ENCODE results near the gene SARNP. TPM values are rescaled to one million over a fixed set of nuclear protein-coding genes. Genes with fewer than 3 reads are reported as not detected.
A peak's percentile ranks its signal among the peaks of the same experiment; 100 is the strongest.

The SARNP gene
- total RNA-seq, 1 experiment from 2014 or later, result 132 TPM

DNA sequence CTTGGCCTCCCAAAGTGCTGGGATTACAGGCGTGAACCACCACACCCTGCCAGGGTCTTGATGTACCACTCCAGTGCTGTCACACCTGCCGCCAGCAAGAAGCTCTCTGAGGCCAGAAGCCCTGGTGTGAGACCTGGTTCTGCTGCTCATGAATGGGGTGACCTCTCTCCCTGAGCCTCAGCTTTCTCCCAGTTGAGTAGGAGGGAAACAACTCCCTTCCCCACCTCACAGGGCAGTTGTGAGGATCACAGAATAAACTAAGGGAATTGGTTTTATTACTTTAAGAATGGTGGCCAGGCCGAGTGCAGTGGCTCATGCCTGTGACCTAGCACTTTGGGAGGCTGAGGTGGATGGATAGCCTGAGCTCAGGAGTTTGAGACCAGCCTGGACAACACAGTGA lies 82.9 kb downstream of the SARNP start:
- Histone ChIP-seq H3K27ac (no peak overlapping the region), H3K36me3 (no peaks in the 10 kb centered on the region), H3K27me3 (no peaks in the 10 kb centered on the region), H3K9me3 (replicated peaks) (no peaks in the 10 kb centered on the region), H3K4me1 (peaks cover 15% of the 10 kb centered on the region), H3K4me3 (no peak overlapping the region)
- no peak for DNase-seq

DNA sequence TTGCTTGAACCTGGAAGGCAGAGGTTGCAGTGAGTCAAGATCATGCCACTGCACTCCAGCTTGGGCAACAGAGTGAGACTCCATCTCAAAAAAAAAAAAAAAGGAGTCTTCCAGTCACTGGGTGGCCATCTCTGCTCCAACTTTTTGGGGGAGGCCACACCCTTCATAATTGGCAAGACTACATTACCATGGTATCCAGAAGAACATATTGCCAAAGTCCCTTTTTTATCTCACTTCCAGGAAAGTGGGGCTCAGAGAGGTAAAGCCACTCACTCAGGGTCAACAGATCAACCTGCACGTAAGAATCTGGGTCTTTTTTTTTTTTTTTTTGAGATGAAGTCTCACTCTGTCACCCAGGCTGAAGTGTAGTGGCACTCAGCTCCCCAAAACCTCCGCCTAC lies 83.7 kb downstream of the SARNP start:
- no peak for DNase-seq
- Histone ChIP-seq H3K4me1 (peaks cover 15% of the 10 kb centered on the region), H3K27ac (no peak overlapping the region), H3K27me3 (no peaks in the 10 kb centered on the region), H3K36me3 (no peaks in the 10 kb centered on the region), H3K9me3 (replicated peaks) (no peaks in the 10 kb centered on the region), H3K4me3 (no peak overlapping the region)

DNA sequence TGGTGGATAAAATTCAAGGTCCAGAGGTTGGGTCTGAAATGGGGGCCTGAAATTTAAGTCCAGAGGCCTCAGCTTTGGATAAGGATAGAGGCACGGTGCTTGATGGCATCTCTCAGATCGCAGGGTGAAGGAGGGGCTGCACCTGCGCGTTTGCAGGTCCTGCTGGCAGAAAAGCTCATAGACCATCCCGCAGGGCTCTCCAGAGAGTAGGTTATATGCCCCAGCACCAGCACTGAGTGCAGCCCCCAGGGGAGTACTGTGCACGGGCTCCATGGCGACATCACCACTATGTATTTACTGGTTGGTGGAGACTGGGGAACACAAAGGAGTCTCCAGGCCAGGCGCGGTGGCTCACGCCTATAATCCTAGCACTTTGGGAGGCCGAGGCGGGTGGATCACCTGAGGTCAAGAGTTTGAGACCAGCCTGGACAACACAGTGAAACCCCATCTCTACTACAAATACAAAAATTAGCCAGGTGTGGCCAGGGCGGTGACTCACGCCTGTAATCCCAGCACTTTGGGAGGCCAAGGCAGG lies 84.4 kb downstream of the SARNP start:
- no peaks in the 10 kb centered on the region for H3K9me3 ChIP-seq (replicated peaks)
- DNase-seq, result no peak

DNA sequence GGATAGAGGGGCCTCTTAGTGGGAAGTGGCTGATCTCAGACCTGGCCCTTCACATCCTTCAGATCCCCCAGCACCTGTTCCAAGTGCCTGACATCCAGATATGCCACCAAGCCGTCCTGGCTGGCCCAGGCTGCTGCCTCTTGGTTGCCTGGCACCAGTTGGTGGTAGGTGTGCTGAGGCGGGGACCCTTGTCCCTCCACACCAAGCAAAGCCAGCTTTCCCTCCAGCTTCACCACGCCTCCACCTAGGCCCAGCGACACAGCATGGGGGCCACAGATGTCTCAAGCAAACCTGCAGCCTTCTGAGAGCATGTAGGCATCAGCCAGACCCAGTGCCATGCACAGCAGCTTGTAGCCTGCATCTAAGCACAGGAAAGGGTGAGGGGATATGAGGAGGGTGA lies 85.2 kb downstream of the SARNP start:
- Histone ChIP-seq H3K9me3 (replicated peaks) (no peaks in the 10 kb centered on the region), H3K4me1 (peaks cover 11% of the 10 kb centered on the region), H3K27ac (no peak overlapping the region), H3K36me3 (peaks cover under 1% of the 10 kb centered on the region; the same call in 1 of the 2 replicates), H3K4me3 (no peak overlapping the region), H3K27me3 (no peaks in the 10 kb centered on the region)
- no peak for DNase-seq

More for the DNA sequence above, 84.4 kb downstream of the SARNP start:
- Histone ChIP-seq H3K27me3 (no peaks in the 10 kb centered on the region), H3K4me1 (peaks cover 15% of the 10 kb centered on the region), H3K27ac (no peak overlapping the region), H3K36me3 (no peaks in the 10 kb centered on the region), H3K4me3 (no peak overlapping the region)

DNA sequence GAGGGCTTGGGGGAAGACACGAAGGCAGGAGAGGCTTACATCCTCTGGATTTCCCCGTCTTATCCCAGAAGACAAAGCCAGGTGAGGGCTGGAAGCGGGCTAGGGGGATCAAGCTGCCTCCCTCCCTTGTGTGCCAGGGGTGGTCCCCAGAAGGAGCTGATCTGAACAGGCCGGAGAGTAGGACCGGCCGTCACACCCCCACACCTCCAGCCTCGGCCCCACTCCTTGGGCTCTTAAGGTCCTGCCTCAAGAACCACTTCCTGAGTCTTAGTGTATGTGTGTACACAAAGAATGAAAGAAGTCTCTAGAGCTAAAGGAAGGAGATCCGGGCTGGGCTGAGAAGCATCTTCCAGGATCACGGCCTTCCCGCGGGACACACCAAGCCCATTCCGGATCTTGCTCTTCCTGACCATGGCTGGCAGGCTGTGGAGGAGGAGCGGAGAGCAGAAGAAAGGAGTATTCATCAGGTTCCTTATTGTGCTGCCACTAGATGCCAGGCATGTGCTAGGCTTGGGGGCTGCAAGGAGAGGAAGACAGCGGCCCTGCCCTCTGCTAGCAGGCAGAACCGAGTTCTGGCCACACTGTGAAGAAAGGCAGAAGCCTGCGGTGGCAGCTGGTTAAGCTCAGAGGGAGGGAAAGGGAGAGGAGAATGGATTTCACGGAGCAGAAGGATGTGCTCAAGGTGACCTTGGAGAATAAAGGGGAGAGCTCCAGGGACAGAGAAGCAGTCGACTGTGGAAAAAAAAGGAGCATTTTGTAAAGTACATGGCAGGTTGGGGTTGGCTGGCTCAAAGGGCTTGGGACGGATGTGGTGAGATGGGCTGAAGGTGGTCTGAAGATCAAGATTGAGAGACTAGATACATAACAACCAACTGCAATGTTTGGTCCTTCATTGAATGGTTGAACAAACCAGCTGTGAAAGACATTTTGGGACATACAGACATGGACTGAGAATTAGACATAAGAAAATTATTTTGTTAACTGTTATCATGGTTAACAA lies 87.4 kb downstream of the SARNP start:
- peak overlapping the region; percentile 71 for H3K4me3 ChIP-seq

DNA sequence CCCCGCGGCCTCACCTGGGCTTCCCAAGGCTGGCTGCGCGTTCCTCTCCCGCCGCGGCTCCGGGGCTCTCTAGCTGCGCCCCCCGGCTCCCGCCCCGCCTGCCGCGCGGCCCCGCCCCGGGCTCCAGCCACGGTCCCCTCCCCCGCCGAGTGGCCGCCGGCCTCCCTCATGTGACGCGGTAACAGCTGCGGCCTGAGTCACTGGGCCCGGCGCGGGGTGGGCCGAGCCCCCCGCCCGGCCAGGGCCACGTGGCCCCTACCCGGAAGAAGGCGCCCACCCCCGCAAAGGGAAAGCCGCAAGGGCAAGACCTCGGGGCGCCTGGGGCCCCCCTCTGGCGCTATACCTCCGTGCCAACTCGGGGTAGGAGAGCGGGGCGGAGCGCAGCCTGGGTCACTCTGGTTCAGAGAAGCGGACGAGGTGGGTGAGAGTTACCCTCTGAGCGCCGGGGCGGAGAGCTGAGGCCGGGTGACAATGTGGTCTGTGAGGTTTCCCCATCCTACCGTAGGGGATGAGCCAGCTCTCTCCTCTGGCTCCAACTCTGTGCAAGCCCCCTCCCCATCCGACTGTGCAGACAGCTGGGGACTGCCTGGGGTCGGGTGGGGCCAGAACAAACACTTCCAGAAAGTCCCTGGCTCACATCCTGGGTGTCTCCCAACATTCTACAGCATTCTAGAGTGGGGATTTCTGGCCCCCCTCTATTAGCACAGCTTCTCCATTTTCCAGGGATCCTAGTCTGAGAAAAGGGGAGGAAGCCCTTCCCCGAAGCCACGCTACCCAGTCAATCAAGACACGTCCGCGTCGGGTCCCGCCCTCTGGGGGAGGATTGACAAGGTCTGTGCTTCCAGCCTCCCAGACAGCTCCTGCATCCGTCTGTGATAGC lies 88.3 kb downstream of the SARNP start, which contains the start of gene CD63:
Gene CD63 (minus strand): TSS at position 71 of the 880 bp plus-strand sequence. CDS start 668 bp downstream, outside the sequence.
- Histone ChIP-seq H3K9me3 (replicated peaks) (no peaks in the 10 kb centered on the region), H3K4me3 (peak within 1 kb of the TSS; percentile 71), H3K27me3 (no peaks in the 10 kb centered on the region), H3K36me3 (peaks cover 29% of the 10 kb centered on the region), H3K27ac (peak within 1 kb of the TSS; percentile 99), H3K4me1 (peaks cover 9% of the 10 kb centered on the region)
- peak; percentile 93 to 94 for DNase-seq

More for the DNA sequence above, 87.4 kb downstream of the SARNP start:
- H3K4me1 ChIP-seq, result peaks cover 9% of the 10 kb centered on the region
- H3K36me3 ChIP-seq, result peaks cover 21% of the 10 kb centered on the region
- H3K9me3 ChIP-seq (replicated peaks), result no peaks in the 10 kb centered on the region
- DNase-seq, result peak; percentile 67 to 71
- H3K27ac ChIP-seq, result peak overlapping the region; percentile 99
- H3K27me3 ChIP-seq, result no peaks in the 10 kb centered on the region

DNA sequence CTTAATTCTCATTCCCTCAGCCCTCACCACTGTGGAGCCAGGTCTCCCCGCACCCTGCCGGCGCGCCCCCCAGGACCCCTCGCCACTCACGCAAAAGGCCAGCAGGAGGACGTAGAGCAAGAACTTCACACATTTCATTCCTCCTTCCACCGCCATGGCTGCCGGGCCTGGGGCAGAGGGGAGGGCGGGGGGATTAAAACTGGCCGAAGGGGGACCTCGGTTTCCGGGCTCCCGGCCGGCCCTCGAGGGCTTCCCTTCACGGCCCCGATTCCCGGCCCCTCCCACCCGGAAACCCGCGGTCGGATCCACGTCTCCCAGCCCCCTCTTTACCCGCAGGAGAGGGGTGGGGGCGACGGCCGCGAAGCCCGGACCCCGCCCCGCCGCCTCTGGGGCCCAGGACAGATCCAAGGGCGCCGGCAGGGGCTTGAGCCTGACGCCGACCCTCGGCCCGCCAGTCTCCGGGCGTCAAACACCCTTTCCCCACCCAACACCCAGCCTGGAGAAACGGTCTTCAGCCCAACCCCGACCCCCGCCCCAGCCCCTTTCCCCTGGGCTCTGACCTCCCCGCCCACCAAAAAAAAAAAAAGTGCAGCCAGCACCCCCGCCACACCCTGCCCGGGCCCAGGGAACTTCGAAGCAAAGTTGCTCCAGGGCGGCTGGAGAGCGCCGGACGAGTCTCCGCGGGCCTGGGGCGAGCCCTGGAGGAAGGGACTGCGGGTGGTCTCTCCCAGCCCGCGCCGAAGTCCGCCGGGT lies 89.2 kb downstream of the SARNP start:
- DNase-seq, result peak; percentile 67 to 73
- no peaks in the 10 kb centered on the region for H3K27me3 ChIP-seq
- peak overlapping the region; percentile 71 for H3K4me3 ChIP-seq
- H3K27ac ChIP-seq, result peak overlapping the region; percentile 99
- H3K4me1 ChIP-seq, result peaks cover 9% of the 10 kb centered on the region
- H3K9me3 ChIP-seq (replicated peaks), result no peaks in the 10 kb centered on the region
- H3K36me3 ChIP-seq, result peaks cover 35% of the 10 kb centered on the region

DNA sequence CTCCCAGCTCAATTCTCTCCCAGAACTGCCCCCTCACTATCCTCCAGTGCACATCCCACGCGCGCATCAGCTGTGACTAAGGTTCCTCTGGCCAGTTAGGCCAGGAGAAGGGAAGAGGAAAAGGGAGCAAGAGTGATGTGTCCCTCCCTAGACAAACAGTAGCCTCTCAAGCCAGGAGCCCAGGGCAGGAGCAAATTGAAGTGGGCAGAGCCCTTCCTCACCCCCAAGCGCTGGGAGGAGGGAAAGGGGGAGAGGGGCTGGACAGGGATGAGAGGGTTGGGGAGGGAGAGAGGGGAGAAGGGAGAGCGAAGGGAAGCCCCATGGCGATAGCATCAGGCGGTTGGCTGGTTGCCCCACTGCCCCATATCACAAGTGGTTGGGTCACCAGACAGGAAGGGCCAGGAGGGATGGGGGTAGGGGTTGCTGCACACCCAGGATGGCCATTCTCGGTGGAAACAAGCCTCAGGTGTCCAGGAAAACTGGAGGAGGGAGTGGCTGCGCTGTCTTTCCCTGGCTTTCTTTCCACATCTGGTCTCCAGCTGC lies 89.8 kb downstream of the SARNP start:
- H3K36me3 ChIP-seq, result peaks cover 37% of the 10 kb centered on the region
- H3K27me3 ChIP-seq, result no peaks in the 10 kb centered on the region
- no peaks in the 10 kb centered on the region for H3K9me3 ChIP-seq (replicated peaks)
- H3K4me1 ChIP-seq, result peaks cover 9% of the 10 kb centered on the region
- H3K27ac ChIP-seq, result peak overlapping the region; percentile 99
- peak overlapping the region; percentile 71 for H3K4me3 ChIP-seq
- DNase-seq, result peak in 1 of 2 experiments; percentile 30

DNA sequence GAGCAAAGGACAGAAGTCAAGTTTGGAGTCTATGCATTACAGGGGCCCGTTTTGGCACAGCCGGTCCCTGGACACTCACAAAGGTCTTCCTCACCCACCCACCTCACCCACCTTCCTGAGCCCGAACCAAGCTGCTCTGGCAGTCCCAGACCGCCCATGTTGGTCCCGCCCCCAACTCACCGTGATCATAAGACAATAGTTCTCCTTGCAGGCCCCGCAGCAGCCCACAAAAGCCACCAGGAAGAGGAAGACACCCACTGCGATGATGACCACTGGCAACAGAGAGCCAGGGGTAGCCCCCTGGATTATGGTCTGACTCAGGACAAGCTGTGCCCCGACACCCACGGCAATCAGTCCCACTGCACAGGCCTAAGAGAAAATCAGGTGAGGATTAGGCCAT lies 90.6 kb downstream of the SARNP start:
- no peaks in the 10 kb centered on the region for H3K27me3 ChIP-seq
- peak overlapping the region; percentile 71 for H3K4me3 ChIP-seq
- H3K27ac ChIP-seq, result no peak overlapping the region
- H3K36me3 ChIP-seq, result peaks cover 37% of the 10 kb centered on the region
- peaks cover 9% of the 10 kb centered on the region for H3K4me1 ChIP-seq
- H3K9me3 ChIP-seq (replicated peaks), result no peaks in the 10 kb centered on the region
- no peak for DNase-seq

DNA sequence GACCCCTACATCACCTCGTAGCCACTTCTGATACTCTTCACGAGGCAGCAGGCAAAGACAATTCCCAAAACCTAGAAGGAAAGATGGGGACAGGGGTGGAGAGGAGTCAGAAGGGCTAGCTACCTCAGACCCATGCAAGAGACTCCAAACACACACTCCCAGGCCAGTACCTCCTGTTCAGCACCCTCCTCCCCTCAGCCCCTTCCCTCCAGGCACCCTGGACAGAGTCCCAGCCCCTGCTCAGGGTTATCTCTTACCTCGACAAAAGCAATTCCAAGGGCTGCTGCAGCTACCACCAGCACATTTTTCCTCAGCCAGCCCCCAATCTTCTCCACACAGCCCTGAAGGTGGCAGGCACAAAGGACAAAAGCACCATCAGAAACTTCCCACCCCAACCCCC lies 92.0 kb downstream of the SARNP start:
- DNase-seq, result no peak
- Histone ChIP-seq H3K27ac (no peak overlapping the region), H3K36me3 (peaks cover 37% of the 10 kb centered on the region), H3K4me3 (no peak overlapping the region), H3K9me3 (replicated peaks) (no peaks in the 10 kb centered on the region), H3K27me3 (no peaks in the 10 kb centered on the region), H3K4me1 (peaks cover 10% of the 10 kb centered on the region; the same call in 1 of the 2 replicates)

DNA sequence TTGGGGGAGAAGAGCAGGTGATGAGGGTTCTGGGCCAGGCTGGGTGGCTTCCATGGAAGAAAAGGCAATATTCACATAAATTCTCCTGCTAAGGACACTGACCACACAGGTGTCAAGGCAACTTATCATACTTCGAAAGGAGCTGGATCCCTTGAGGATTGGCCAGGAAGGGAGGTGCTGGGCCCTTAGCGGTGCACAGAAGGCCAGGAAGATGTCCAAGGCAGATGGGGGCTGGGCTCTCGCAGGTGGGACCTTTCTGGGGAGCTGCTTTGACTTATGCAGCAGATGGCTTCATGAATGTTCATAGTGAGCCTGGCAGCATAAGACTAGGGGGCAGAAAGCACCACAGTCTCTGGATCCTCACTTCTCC lies 92.6 kb downstream of the SARNP start:
- no peaks in the 10 kb centered on the region for H3K27me3 ChIP-seq
- DNase-seq, result no peak
- peaks cover 14% of the 10 kb centered on the region for H3K4me1 ChIP-seq

DNA sequence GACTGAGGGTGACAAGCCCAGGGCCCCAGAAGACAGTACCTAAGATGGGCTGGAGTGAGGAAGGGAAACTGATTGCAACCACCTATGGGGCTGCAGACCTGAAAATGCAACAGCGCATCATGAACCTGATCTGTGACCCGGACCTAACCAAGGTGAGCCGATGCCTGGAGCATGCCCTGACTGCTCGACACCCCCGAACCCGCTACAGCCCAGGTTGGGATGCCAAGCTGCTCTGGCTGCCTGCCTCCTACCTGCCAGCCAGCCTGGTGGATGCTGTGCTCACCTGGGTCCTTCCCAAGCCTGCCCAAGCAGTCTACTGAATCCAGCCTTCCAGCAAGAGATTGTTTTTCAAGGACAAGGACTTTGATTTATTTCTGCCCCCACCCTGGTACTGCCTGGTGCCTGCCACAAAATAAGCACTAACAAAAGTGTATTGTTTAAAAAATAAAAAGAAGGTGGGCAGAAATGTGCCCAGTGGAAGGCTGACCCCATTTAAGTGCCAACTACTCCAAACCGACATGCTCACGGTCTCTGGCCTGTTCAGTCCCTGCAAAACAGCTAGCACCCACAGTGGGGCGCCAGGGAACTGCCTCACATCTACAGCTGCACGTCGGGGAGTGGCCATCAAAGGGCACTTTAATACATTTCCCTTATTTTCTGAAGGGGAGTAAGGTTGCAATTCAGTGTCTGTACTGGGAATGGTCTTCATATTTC lies 93.1 kb downstream of the SARNP start:
- no peaks in the 10 kb centered on the region for H3K27me3 ChIP-seq
- H3K27ac ChIP-seq, result no peak overlapping the region
- H3K4me3 ChIP-seq, result no peak overlapping the region
- no peaks in the 10 kb centered on the region for H3K9me3 ChIP-seq (replicated peaks)
- peak; percentile 48 to 65 for DNase-seq
- H3K4me1 ChIP-seq, result peaks cover 17% of the 10 kb centered on the region
- H3K36me3 ChIP-seq, result peaks cover 37% of the 10 kb centered on the region

More for the DNA sequence above, 92.6 kb downstream of the SARNP start:
- Histone ChIP-seq H3K4me3 (no peak overlapping the region), H3K27ac (no peak overlapping the region), H3K9me3 (replicated peaks) (no peaks in the 10 kb centered on the region), H3K36me3 (peaks cover 37% of the 10 kb centered on the region)

DNA sequence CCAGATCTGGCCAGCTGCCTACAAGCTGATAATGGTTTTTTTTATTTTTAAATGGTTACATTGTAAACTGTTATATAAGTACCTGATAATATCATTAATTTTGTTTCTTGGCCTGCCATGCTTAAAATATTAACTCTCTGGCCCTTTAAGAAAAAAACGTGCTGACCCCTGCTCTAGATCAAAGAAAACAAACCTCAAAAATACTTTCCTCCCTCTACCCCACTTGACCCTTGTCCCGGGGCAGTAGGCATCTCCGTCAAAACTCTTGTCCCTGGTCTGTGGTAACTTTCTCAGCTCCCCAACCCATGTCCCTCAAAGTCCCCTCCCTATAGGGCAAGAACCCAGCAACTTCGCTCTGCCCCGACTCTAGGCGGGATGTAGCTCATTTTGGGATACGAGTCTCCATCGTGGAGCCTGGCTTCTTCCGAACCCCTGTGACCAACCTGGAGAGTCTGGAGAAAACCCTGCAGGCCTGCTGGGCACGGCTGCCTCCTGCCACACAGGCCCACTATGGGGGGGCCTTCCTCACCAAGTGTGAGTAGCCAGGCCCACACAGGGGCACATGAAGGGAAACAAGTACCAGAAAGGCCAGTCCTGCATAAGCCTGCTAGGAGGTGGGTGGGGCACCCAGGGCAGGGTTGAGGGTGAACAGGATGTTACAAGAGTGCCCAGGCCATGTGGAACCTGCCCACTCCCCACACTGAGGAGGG lies 93.9 kb downstream of the SARNP start:
- Histone ChIP-seq H3K27me3 (no peaks in the 10 kb centered on the region), H3K4me1 (peaks cover 20% of the 10 kb centered on the region), H3K27ac (no peak overlapping the region), H3K36me3 (peaks cover 37% of the 10 kb centered on the region), H3K9me3 (replicated peaks) (no peaks in the 10 kb centered on the region), H3K4me3 (no peak overlapping the region)
- no peak for DNase-seq

All from SJCRH30 (cell line).